Nephron (organoid): Measurements from ENCODE around the gene XPC.

ENCODE experiments used
- H3K27ac Mint-ChIP-seq, 3 experiments: 2 replicates each; pipeline ENCODE4 v1.8.0; 2020; ENCODE audit warnings: mixed read lengths in 3 of 3, mild to moderate bottlenecking in 2 of 3, moderate library complexity in 1 of 3
- H3K27me3 Mint-ChIP-seq: 2 replicates; pipeline ENCODE4 v1.8.0; 2021; ENCODE audit warnings: low read depth, mild to moderate bottlenecking, moderate library complexity, mixed read lengths
- H3K36me3 Mint-ChIP-seq: 2 replicates; pipeline ENCODE4 v1.8.0; 2020; ENCODE audit warnings: low read depth, mixed read lengths
- H3K4me1 Mint-ChIP-seq: 2 replicates; pipeline ENCODE4 v1.8.0; 2020; ENCODE audit warnings: mixed read lengths
- H3K4me3 Mint-ChIP-seq, 3 experiments: 2 replicates each; pipeline ENCODE4 v1.8.0; 2020; ENCODE audit warnings: mild to moderate bottlenecking in 3 of 3, mixed read lengths in 3 of 3, moderate library complexity in 2 of 3
- H3K9me3 Mint-ChIP-seq: 2 replicates; pipeline ENCODE4 v1.8.0; 2020; ENCODE audit warnings: mixed read lengths
- TF ChIP-seq, protein P1 (sequence below), 3 experiments: fragments of 200-600 bp; sonication (generic); IDR thresholded peaks; one replicate each; pipeline ENCODE4 v1.5.0; 2021; ENCODE audit warnings: antibody characterized with exemption in 3 of 3; ENCODE audit not compliant: unreplicated experiment in 3 of 3

XPC gene

GRCh38 chr3:14156843-14157561, 21.4 kb downstream of the XPC start:
- no peak overlapping the region for H3K27ac Mint-ChIP-seq

GRCh38 chr3:14156201-14156600, 22.2 kb downstream of the XPC start:
- H3K36me3 Mint-ChIP-seq: peaks cover 77% of the 10 kb centered on the region

More at GRCh38 chr3:14156843-14157561, 21.4 kb downstream of the XPC start:
- TF ChIP-seq, protein P1, sequence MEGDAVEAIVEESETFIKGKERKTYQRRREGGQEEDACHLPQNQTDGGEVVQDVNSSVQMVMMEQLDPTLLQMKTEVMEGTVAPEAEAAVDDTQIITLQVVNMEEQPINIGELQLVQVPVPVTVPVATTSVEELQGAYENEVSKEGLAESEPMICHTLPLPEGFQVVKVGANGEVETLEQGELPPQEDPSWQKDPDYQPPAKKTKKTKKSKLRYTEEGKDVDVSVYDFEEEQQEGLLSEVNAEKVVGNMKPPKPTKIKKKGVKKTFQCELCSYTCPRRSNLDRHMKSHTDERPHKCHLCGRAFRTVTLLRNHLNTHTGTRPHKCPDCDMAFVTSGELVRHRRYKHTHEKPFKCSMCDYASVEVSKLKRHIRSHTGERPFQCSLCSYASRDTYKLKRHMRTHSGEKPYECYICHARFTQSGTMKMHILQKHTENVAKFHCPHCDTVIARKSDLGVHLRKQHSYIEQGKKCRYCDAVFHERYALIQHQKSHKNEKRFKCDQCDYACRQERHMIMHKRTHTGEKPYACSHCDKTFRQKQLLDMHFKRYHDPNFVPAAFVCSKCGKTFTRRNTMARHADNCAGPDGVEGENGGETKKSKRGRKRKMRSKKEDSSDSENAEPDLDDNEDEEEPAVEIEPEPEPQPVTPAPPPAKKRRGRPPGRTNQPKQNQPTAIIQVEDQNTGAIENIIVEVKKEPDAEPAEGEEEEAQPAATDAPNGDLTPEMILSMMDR (IDR thresholded peaks at IDR 0.05; ENCODE audit: unreplicated experiment in 3 of 3): no peak
- H3K4me1 Mint-ChIP-seq: no peaks in the 10 kb centered on the region
- H3K36me3 Mint-ChIP-seq: peaks cover 85% of the 10 kb centered on the region
- peaks cover 11% of the 10 kb centered on the region for H3K9me3 Mint-ChIP-seq
- no peak overlapping the region for H3K4me3 Mint-ChIP-seq
- no peaks in the 10 kb centered on the region for H3K27me3 Mint-ChIP-seq

DNA sequence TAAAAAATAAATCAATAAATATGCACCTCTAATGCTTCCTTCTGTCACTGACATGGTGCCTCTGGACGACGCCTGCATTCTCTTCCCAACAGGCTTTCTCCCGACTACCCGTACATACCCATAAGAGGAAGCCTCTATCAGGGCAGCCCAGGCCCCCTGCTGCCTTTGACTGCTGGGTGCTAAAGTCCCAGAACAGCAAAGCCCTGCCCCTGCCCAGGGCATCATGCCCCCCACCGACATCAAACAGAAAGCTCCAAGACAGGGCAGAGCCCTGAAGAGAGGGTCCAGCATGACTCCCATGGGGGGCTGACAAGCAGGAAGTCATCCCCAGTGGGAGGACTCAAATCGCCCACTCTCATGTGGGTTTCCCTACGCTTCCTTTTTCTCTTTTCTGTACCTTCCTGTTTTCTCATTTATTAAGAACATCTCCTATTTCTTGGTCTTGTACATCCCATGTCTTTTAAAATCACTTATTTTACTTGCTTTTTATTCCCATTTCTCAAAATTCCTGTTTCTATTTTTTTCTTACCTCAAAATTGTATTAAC, 23.4 kb downstream of the XPC start:
- H3K27me3 Mint-ChIP-seq: no peaks in the 10 kb centered on the region
- H3K36me3 Mint-ChIP-seq: peaks cover 73% of the 10 kb centered on the region
- no peaks in the 10 kb centered on the region for H3K9me3 Mint-ChIP-seq
- no peaks in the 10 kb centered on the region for H3K4me1 Mint-ChIP-seq
- no peak overlapping the region for H3K27ac Mint-ChIP-seq
- TF ChIP-seq, protein P1 (IDR thresholded peaks at IDR 0.05; ENCODE audit: unreplicated experiment in 3 of 3): no peak
- H3K4me3 Mint-ChIP-seq: no peak overlapping the region

More at GRCh38 chr3:14156201-14156600, 22.2 kb downstream of the XPC start:
- H3K9me3 Mint-ChIP-seq: peaks cover 4% of the 10 kb centered on the region
- H3K27me3 Mint-ChIP-seq: no peaks in the 10 kb centered on the region
- H3K4me1 Mint-ChIP-seq: no peaks in the 10 kb centered on the region
- no peak overlapping the region for H3K27ac Mint-ChIP-seq
- TF ChIP-seq, protein P1 (IDR thresholded peaks at IDR 0.05; ENCODE audit: unreplicated experiment in 3 of 3): no peak
- H3K4me3 Mint-ChIP-seq: no peak overlapping the region

DNA sequence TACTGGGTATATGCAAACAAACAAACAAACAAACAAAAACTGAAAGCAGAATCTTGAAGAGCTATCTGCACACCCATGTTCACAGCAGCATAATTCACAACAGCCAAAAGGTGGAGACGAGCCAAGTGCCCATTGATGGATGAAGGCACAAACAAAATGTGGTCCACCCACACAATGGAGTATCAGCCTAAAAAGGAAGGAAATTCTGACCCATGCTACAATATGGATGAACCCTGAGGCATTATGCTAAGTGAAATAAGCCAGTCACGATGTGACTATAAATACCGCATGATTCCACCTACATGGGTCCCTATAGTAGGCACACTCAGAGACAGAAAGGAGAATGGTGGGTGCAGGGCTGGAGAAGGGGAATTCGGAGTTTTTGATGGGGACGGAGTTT, 24.1 kb downstream of the XPC start:
- Mint-ChIP-seq H3K4me1 (no peaks in the 10 kb centered on the region), H3K27ac (no peak overlapping the region), H3K9me3 (no peaks in the 10 kb centered on the region), H3K27me3 (no peaks in the 10 kb centered on the region), H3K4me3 (no peak overlapping the region), H3K36me3 (peaks cover 66% of the 10 kb centered on the region)
- TF ChIP-seq, protein P1 (IDR thresholded peaks at IDR 0.05; ENCODE audit: unreplicated experiment in 3 of 3): no peak

DNA sequence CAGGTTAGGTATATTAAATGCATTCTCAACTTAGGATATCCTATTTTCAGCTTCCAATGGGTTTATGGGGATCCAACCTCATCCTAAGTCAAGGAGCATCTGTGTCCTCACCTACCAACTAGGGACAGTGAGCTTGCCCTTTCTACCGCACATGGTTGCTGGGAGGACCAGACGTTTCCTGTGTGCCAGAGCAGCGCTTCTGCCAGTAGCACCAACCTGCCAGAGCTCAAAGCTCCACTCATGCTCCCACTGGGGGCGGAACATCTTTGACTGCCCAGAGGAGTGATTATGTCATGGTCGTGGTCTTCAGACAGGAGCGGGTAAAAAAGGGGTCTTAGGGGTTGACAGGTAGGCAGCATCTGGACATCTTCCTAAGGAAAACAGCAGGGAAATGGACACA, 24.7 kb downstream of the XPC start:
- TF ChIP-seq, protein P1 (IDR thresholded peaks at IDR 0.05; ENCODE audit: unreplicated experiment in 3 of 3): no peak
- Mint-ChIP-seq H3K27me3 (no peaks in the 10 kb centered on the region), H3K9me3 (no peaks in the 10 kb centered on the region), H3K27ac (no peak overlapping the region), H3K4me3 (no peak overlapping the region), H3K4me1 (no peaks in the 10 kb centered on the region), H3K36me3 (peaks cover 60% of the 10 kb centered on the region)

GRCh38 chr3:14152963-14153355, 25.4 kb downstream of the XPC start:
- Mint-ChIP-seq H3K4me3 (no peak overlapping the region), H3K9me3 (no peaks in the 10 kb centered on the region), H3K27ac (no peak overlapping the region), H3K27me3 (no peaks in the 10 kb centered on the region), H3K4me1 (no peaks in the 10 kb centered on the region), H3K36me3 (peaks cover 54% of the 10 kb centered on the region)
- TF ChIP-seq, protein P1 (IDR thresholded peaks at IDR 0.05; ENCODE audit: unreplicated experiment in 3 of 3): no peak
